ENCODE data around the gene TMEM17. TPM values are rescaled to one million over a fixed set of nuclear protein-coding genes. Genes with fewer than 3 reads are reported as not detected.

TMEM17 gene
- total RNA-seq, 1 donor from 2014 or later, result 1.7 TPM

DNA sequence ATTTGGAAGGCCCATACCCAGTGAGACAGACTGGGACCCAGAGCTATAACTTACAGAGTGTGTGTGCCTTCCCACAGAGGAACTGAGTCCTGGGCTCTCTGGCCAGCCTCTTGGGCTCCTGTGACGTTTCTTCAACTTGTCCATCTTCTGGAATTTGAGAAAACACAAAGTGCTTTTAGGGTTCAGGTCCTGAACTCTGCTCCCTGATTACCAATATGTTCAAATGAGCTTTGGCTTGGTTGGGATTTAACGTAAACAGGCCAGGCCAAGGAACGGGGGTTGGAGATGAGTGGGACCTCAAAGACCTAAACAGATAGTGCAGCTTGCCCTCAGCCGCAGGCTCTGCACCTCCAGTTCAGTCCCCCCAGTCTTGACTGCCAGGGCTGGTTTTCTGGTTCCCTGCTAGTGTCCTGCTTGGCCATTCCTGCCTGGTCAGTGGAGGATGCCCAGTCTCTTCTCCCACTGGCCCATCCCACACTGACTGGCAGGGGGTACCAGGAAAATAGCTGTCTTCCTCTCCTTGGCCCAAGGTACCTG, 44.9 kb downstream of the TMEM17 start:
- no peaks in the 10 kb centered on the region for H3K36me3 Mint-ChIP-seq (ENCODE audit: low read depth, unreplicated experiment)
- H3K27me3 Mint-ChIP-seq (ENCODE audit: unreplicated experiment), result peaks cover 3% of the 10 kb centered on the region
- no peak overlapping the region for H3K27ac Mint-ChIP-seq (ENCODE audit: unreplicated experiment)
- DNase-seq (ENCODE audit: low spot score), result no peak
- TF ChIP-seq, protein P1, sequence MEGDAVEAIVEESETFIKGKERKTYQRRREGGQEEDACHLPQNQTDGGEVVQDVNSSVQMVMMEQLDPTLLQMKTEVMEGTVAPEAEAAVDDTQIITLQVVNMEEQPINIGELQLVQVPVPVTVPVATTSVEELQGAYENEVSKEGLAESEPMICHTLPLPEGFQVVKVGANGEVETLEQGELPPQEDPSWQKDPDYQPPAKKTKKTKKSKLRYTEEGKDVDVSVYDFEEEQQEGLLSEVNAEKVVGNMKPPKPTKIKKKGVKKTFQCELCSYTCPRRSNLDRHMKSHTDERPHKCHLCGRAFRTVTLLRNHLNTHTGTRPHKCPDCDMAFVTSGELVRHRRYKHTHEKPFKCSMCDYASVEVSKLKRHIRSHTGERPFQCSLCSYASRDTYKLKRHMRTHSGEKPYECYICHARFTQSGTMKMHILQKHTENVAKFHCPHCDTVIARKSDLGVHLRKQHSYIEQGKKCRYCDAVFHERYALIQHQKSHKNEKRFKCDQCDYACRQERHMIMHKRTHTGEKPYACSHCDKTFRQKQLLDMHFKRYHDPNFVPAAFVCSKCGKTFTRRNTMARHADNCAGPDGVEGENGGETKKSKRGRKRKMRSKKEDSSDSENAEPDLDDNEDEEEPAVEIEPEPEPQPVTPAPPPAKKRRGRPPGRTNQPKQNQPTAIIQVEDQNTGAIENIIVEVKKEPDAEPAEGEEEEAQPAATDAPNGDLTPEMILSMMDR (IDR thresholded peaks at IDR 0.05; ENCODE audit: unreplicated experiment), result no peak
- peaks cover 33% of the 10 kb centered on the region for H3K4me1 Mint-ChIP-seq (ENCODE audit: unreplicated experiment)
- H3K4me3 Mint-ChIP-seq (ENCODE audit: unreplicated experiment), result no peak overlapping the region
- H3K9me3 Mint-ChIP-seq (ENCODE audit: unreplicated experiment), result no peaks in the 10 kb centered on the region

DNA sequence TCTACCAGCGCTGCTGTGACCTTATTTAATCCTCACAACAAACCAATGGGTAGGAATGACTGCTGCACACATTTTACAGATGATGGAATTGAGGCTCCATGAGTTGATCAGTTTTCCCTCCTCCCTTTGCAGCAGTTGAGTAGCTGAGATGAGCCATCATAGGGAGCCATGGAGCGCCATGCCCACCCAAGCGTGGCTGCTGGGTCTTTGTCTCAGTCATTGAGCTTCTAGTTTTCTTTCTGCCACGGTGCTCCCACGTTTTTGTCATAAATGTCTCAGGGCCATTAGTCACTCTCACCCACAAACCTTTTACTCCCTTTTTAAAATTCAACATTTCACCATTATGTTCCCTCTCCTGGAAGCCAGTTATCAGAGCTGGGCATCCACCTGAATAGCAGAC, 45.8 kb downstream of the TMEM17 start:
- H3K27ac Mint-ChIP-seq (ENCODE audit: unreplicated experiment), result no peak overlapping the region
- DNase-seq (ENCODE audit: low spot score), result no peak
- no peak overlapping the region for H3K4me3 Mint-ChIP-seq (ENCODE audit: unreplicated experiment)
- H3K27me3 Mint-ChIP-seq (ENCODE audit: unreplicated experiment), result peaks cover 5% of the 10 kb centered on the region
- H3K9me3 Mint-ChIP-seq (ENCODE audit: unreplicated experiment), result no peaks in the 10 kb centered on the region
- TF ChIP-seq, protein P1 (IDR thresholded peaks at IDR 0.05; ENCODE audit: unreplicated experiment), result no peak
- H3K4me1 Mint-ChIP-seq (ENCODE audit: unreplicated experiment), result peaks cover 23% of the 10 kb centered on the region
- H3K36me3 Mint-ChIP-seq (ENCODE audit: low read depth, unreplicated experiment), result no peaks in the 10 kb centered on the region

DNA sequence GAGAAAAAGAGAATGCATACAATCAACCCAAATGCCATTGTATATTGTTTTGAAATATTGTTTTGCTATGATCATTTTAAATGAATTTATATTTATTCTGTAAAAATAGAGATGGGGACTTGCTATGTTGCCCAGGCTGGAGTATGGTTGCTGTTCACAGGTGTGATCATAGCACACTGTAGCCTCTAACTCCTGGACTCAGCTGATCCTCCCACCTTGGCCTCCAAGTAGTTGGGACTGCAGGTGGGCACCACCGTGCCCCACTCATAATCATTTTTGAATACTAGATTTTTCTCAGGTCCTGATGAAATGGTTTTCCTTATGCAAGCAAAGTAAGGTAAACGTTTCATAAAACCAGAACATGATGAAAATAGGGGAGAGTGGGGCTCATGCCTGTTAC, 46.3 kb downstream of the TMEM17 start:
- Mint-ChIP-seq H3K27me3 (ENCODE audit: unreplicated experiment) (peaks cover 5% of the 10 kb centered on the region), H3K9me3 (ENCODE audit: unreplicated experiment) (no peaks in the 10 kb centered on the region), H3K4me1 (ENCODE audit: unreplicated experiment) (peaks cover 18% of the 10 kb centered on the region), H3K4me3 (ENCODE audit: unreplicated experiment) (no peak overlapping the region), H3K27ac (ENCODE audit: unreplicated experiment) (no peak overlapping the region), H3K36me3 (ENCODE audit: low read depth, unreplicated experiment) (no peaks in the 10 kb centered on the region)
- TF ChIP-seq, protein P1 (IDR thresholded peaks at IDR 0.05; ENCODE audit: unreplicated experiment), result no peak
- no peak for DNase-seq (ENCODE audit: low spot score)

DNA sequence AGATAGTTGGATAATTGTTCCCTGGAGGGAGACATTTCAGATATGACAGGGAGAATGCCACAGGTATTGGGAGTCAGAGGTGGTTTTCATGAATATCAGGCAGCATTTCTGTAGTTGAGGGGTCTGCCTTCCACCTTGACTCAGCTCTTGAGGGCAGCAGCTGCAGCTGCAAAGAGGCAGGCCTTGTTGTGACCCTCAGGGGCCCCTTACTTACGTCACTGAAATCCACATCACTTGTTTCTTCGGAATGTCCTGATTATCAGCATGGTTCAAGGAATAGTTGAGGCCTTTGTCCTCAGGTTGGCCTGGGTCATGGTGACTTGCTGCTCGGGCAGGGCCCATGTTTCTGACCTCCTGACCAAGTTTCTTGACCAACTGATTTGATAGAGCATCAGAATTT, 46.9 kb downstream of the TMEM17 start:
- TF ChIP-seq, protein P1 (IDR thresholded peaks at IDR 0.05; ENCODE audit: unreplicated experiment), result no peak
- no peak for DNase-seq (ENCODE audit: low spot score)
- Mint-ChIP-seq H3K4me1 (ENCODE audit: unreplicated experiment) (peaks cover 13% of the 10 kb centered on the region), H3K36me3 (ENCODE audit: low read depth, unreplicated experiment) (no peaks in the 10 kb centered on the region), H3K9me3 (ENCODE audit: unreplicated experiment) (no peaks in the 10 kb centered on the region), H3K4me3 (ENCODE audit: unreplicated experiment) (no peak overlapping the region), H3K27ac (ENCODE audit: unreplicated experiment) (no peak overlapping the region), H3K27me3 (ENCODE audit: unreplicated experiment) (peaks cover 5% of the 10 kb centered on the region)

DNA sequence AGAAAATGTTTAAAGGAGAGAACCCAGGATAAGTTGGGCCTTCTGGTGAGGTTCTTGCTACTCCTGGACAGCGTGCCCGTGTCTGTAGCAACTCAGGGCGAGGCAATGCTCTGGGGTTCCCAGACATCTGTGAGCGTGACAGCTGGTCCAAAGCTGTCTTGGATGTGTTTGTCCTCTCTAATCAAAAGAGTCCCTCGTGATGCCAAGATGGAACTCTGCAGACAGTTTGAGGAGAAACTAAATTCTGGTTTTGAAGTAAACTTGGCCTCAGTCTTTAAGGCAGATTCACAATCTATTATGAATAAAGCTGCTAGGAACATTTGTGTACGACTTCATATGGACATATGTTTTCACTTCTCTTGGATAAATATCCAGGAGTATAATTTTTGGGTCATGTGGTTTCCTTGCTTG, 47.3 kb downstream of the TMEM17 start:
- Mint-ChIP-seq H3K4me1 (ENCODE audit: unreplicated experiment) (peaks cover 10% of the 10 kb centered on the region), H3K4me3 (ENCODE audit: unreplicated experiment) (no peak overlapping the region), H3K9me3 (ENCODE audit: unreplicated experiment) (no peaks in the 10 kb centered on the region), H3K36me3 (ENCODE audit: low read depth, unreplicated experiment) (no peaks in the 10 kb centered on the region), H3K27ac (ENCODE audit: unreplicated experiment) (no peak overlapping the region), H3K27me3 (ENCODE audit: unreplicated experiment) (peaks cover 5% of the 10 kb centered on the region)
- TF ChIP-seq, protein P1 (IDR thresholded peaks at IDR 0.05; ENCODE audit: unreplicated experiment), result no peak
- no peak for DNase-seq (ENCODE audit: low spot score)

All from endothelial cell (in vitro differentiated cells).